Heart right ventricle (tissue), 16 donors: ENCODE results near the gene CDH2. TPM values are rescaled to one million over a fixed set of nuclear protein-coding genes. Genes with fewer than 3 reads are reported as not detected.
A peak's percentile ranks its signal among the peaks of the same experiment; 100 is the strongest.

Source experiments
- ATAC-seq, 8 donors: fragments of 200-7000 bp; cut with Tn5 transposase; one replicate each; pipeline ENCODE4 v1.9.1; 2020; ENCODE audit warnings: mild to moderate bottlenecking in 8 of 8, moderate library complexity in 8 of 8, moderate number of reproducible peaks in 1 of 8
- DNase-seq, 2 donors: peaks; one replicate each; pipeline ENCODE4 v3.0.0-alpha.2; 2020
- H3K27ac ChIP-seq, 10 donors: fragments of 200-600 bp; sonication (generic) in 2 of 10; one replicate each; pipeline versions ENCODE4 v1.5.0 to v1.8.0; 2020 to 2022; ENCODE audit warnings: mild to moderate bottlenecking in 3 of 10
- H3K27me3 ChIP-seq, 7 donors: fragments of 200-600 bp; one replicate each; pipeline ENCODE4 v1.8.0; 2021 to 2022; ENCODE audit warnings: mild to moderate bottlenecking in 2 of 7
- H3K36me3 ChIP-seq, 9 donors: fragments of 200-600 bp; sonication (generic) in 1 of 9; one replicate each; pipeline versions ENCODE4 v1.5.0 to v1.8.0; 2020 to 2022; ENCODE audit warnings: mild to moderate bottlenecking in 2 of 9
- H3K4me1 ChIP-seq, 9 donors: fragments of 200-600 bp; sonication (generic) in 1 of 9; one replicate each; pipeline versions ENCODE4 v1.5.0 to v1.8.0; 2020 to 2022; ENCODE audit warnings: mild to moderate bottlenecking in 4 of 9
- H3K4me3 ChIP-seq, 10 donors: fragments of 200-600 bp; sonication (generic) in 2 of 10; one replicate each; pipeline versions ENCODE4 v1.5.0 to v1.8.0; 2020 to 2022; ENCODE audit warnings: mild to moderate bottlenecking in 7 of 10, moderate library complexity in 2 of 10
- H3K9me3 ChIP-seq, 11 donors: fragments of 200-600 bp in 10 of 11; sonication (generic) in 2 of 11; one replicate each; pipeline versions ENCODE4 v1.5.0 to v1.8.0; 2013 to 2022; ENCODE audit warnings: mild to moderate bottlenecking in 2 of 11, control low read depth in 1 of 11, moderate library complexity in 1 of 11
- WGBS, 2 donors: extraction: QIAGEN DNeasy Blood & Tissue Kit; methylation state at CpG; one replicate each; pipeline ENCODE4 v1.1.7; 2013; ENCODE audit warnings: inconsistent platforms in 1 of 2; 5-methylcytosine and 5-hydroxymethylcytosine counted together
- intact Hi-C, 10 donors: fragments of 100-400 bp; cut with DNase I; formaldehyde crosslinking; loops; one replicate each; pipeline versions ENCODE4 v1.11.1 to v1.14.2; 2022
- polyA plus RNA-seq, 2 donors: library from polyadenylated mRNA; stranded (reverse); fragments of 200-250 nt; gene quantifications; one replicate each; pipeline ENCODE4 v1.2.3, GENCODE V29; 2013
- total RNA-seq, 10 donors: library from RNA; stranded (reverse); fragmentation: NEBNext Ultra II Directional in 3 of 10; extraction: Animal tissue kit (Norgen Biotek cat#: 25700) in 3 of 10; gene quantifications; one replicate each; pipeline versions ENCODE4 v1.2.1 to v1.2.4, GENCODE V29; 2021 to 2023
- TF ChIP-seq, protein P1 (sequence below), 9 donors: fragments of 200-600 bp; sonication (generic) in 2 of 9; IDR thresholded peaks; one replicate each; pipeline versions ENCODE4 v1.5.0 to v1.8.0; 2021 to 2022; ENCODE audit warnings: antibody characterized with exemption in 9 of 9, mild to moderate bottlenecking in 5 of 9, moderate library complexity in 1 of 9
- donor health status: Arrhythmogenic right ventricular cardiomyopathy.
- donor health status: ischemic (EF 13 %, LVEDD 7.1; RV severe dilation, severe dysfunction).
- donor health status: healthy with polysubstance abuse.
- donor health status: DM: no; HTN: yes; CAD: no.
- donor health status: DM: no; HTN: no; CAD: no.
- donor health status: ischemic (EF 25% LVEDD 6.9; RV normal size, moderate dysfunction).
- donor health status: ischemic (EF 25% LVEDD 5.7; RV mildly dilated, moderate dysfunction).
- donor health status: healthy.
- donor health status: DM: yes; HTN: yes; CAD: no.
- donor health status: Ischemic cardiomyopathy.
- donor health status: ischemic (EF 35%, LVEDD 5.7; RV mildly dilated, moderate dysfunction).
- donor health status: nonischemic (EF 11% LVEDD 7.7; RV severe dilation, severe dysfunction).
- donor health status: DM: yes; HTN: yes; CAD: no.
- donor health status: PGD.
- donor health status: ischemic (EF 29% LVEDD 5.4; RV normal size, mild dysfunction).
- donor health status: nonischemic (EF 23%, LVEDD 6.1; RV moderate dilation, normal function).

The CDH2 gene
- total and polyA plus RNA-seq, 12 donors: 50.3 to 575 (median 448) TPM

DNA sequence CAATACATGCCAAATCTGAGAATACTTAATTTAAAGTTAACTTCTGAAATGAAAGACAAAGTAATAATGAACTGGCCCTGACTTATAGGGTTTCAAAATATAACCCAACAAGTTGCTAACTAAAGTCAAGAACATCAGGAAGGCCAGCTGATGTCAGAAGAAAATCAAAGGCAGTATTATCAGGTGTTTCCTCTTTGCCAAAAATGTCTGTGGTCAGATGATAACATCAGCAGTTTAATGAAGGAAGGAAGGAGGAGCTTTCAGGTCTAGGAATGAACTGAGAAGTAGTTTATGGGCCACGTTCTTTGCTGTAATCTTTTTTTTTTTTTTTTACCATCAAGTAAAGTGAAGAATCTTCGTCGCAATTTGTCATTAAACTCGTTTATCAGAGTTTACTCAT is 40.9 kb downstream of the CDH2 start:
- DNase-seq: no peak
- no peak for ATAC-seq
- Histone ChIP-seq H3K36me3 (no peaks in the 10 kb centered on the region), H3K9me3 (no peaks in the 10 kb centered on the region), H3K27me3 (no peaks in the 10 kb centered on the region), H3K4me1 (peaks cover 0 to 48% (median 15%) of the 10 kb centered on the region in 9 donors), H3K27ac (peak overlapping the region in 3 of 10 donors; percentile 84 to 92 (median 85)), H3K4me3 (no peak overlapping the region)
- intact Hi-C loops: no loop called here
- 57 to 61% methylated on average over 4 of the region's 4 CpGs for WGBS, 2 donors
- TF ChIP-seq, protein P1, sequence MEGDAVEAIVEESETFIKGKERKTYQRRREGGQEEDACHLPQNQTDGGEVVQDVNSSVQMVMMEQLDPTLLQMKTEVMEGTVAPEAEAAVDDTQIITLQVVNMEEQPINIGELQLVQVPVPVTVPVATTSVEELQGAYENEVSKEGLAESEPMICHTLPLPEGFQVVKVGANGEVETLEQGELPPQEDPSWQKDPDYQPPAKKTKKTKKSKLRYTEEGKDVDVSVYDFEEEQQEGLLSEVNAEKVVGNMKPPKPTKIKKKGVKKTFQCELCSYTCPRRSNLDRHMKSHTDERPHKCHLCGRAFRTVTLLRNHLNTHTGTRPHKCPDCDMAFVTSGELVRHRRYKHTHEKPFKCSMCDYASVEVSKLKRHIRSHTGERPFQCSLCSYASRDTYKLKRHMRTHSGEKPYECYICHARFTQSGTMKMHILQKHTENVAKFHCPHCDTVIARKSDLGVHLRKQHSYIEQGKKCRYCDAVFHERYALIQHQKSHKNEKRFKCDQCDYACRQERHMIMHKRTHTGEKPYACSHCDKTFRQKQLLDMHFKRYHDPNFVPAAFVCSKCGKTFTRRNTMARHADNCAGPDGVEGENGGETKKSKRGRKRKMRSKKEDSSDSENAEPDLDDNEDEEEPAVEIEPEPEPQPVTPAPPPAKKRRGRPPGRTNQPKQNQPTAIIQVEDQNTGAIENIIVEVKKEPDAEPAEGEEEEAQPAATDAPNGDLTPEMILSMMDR (IDR thresholded peaks at IDR 0.05): no peak

DNA sequence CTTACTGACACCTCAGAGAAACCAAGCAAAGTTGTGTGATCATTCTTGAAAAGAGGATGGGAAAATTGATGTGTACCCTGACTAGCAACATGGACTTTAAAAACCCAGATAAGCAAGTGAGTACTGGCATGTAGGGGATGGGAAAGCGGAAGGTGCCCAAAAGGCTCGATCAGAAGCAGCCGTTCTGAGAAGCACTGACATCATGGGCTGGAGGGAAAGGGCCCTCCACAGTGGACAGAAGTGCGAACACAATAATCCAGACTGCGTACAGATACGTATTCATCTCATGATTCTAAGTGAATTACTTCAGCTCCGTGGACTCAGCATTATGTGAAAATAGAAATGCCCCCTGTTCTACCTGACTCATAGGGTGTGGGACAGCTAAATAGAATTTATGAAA is 42.2 kb downstream of the CDH2 start:
- ATAC-seq (peak; percentile 44 to 91 (median 79)), DNase-seq (peak in 1 of 2 donors; percentile 38)
- H3K4me3 ChIP-seq: no peak overlapping the region
- intact Hi-C loops: no loop called here
- no peaks in the 10 kb centered on the region for H3K36me3 ChIP-seq
- H3K27ac ChIP-seq: peak overlapping the region in 7 of 10 donors; percentile 21 to 92 (median 57)
- peaks cover 0 to 56% (median 16%) of the 10 kb centered on the region in 9 donors for H3K4me1 ChIP-seq
- no peaks in the 10 kb centered on the region for H3K27me3 ChIP-seq
- 47 to 57% methylated on average over 7 of the region's 7 CpGs for WGBS, 2 donors
- TF ChIP-seq, protein P1 (IDR thresholded peaks at IDR 0.05): no peak
- no peaks in the 10 kb centered on the region for H3K9me3 ChIP-seq

DNA sequence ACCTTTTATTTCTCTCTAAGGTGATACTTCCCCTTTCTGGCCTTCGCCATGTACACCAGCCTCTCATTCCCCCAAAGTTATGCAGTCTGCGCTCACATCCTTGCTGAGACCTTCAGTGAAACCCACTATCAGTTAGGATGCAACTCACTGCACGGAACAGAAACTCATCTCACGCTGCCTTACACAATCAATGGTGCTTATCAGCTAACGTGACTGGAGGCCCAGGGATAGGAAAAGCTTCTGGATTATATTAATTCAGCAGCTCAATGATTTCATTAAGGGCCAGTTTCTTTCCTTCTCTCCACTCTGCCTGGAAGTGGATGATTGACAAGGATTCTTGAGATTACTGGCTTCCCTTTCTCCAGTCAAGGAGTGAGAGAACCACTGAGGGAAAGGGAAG is 44.8 kb downstream of the CDH2 start:
- 49 to 55% methylated on average over 5 of the region's 5 CpGs for WGBS, 2 donors
- peak in 2 of 8 donors; percentile 4 to 14 for ATAC-seq
- Histone ChIP-seq H3K4me1 (peaks cover 0 to 67% (median 24%) of the 10 kb centered on the region in 9 donors), H3K27me3 (no peaks in the 10 kb centered on the region), H3K27ac (peak overlapping the region in 8 of 10 donors; percentile 1 to 92 (median 59)), H3K36me3 (no peaks in the 10 kb centered on the region), H3K4me3 (no peak overlapping the region), H3K9me3 (no peaks in the 10 kb centered on the region)
- intact Hi-C loops: no loop called here
- DNase-seq: no peak
- TF ChIP-seq, protein P1 (IDR thresholded peaks at IDR 0.05): no peak

DNA sequence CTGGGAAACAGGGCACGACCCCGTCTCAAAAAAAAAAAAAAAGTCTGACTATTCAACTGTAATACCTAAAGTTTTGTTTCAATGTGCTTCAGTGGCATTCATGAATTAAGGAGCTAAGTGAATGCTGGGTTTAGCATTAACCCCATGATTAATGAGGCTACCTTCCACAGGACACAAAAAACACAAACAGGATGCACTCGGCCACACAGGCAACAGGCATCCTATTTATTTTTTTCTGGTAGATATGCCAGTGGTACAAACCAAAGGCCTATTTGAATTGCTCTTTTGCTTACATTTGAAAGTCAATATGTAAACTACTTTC is 48.3 kb downstream of the CDH2 start:
- intact Hi-C loops: loop anchor here in 1 of 10 donors (5.0 kb wide), 1 partner anchor 44 kb away; no protein-coding TSS in a partner anchor
- H3K27ac ChIP-seq: peak overlapping the region in 9 of 10 donors; percentile 8 to 92 (median 81)
- 42 to 58% methylated on average over 3 of the region's 3 CpGs for WGBS, 2 donors

More for the DNA sequence above, 48.3 kb downstream of the CDH2 start:
- no peaks in the 10 kb centered on the region for H3K27me3 ChIP-seq
- H3K4me1 ChIP-seq: peaks cover 2 to 82% (median 39%) of the 10 kb centered on the region in 9 donors
- DNase-seq (no peak), ATAC-seq (no peak)
- no peak overlapping the region for H3K4me3 ChIP-seq
- H3K36me3 ChIP-seq: no peaks in the 10 kb centered on the region
- TF ChIP-seq, protein P1 (IDR thresholded peaks at IDR 0.05): no peak
- H3K9me3 ChIP-seq: no peaks in the 10 kb centered on the region
